SK-N-SH treated with all-trans-retinoic acid at 6 μM for 48 hours (cell line): ENCODE results near the gene CACTIN.
A peak's percentile ranks its signal among the peaks of the same experiment; 100 is the strongest.

ENCODE experiments used
- ATAC-seq: fragments of 200-7000 bp; cut with Tn5 transposase; 3 replicates; pipeline ENCODE4 v1.9.1; 2020; ENCODE audit warnings: mild to moderate bottlenecking, moderate library complexity
- ARNTL ChIP-seq: fragments of 450-650 bp; formaldehyde crosslinking; IDR thresholded peaks from 2 replicates; pipeline ENCODE4 v1.5.0; 2020; ENCODE audit warnings: low read depth, mild to moderate bottlenecking, moderate library complexity, borderline replicate concordance
- BACH2 ChIP-seq: fragments of 250-450 bp; sonication (Bioruptor Pico); IDR thresholded peaks from 2 replicates; pipeline ENCODE4 v1.9.0; 2021; ENCODE audit warnings: mild to moderate bottlenecking, borderline replicate concordance
- CREB5 ChIP-seq: fragments of 250-450 bp; sonication (Bioruptor Pico); IDR thresholded peaks from 2 replicates; pipeline ENCODE4 v1.5.1; 2020; ENCODE audit warnings: low read depth, mild to moderate bottlenecking, moderate library complexity
- CSDC2 ChIP-seq: fragments of 250-450 bp; sonication (Bioruptor Pico); IDR thresholded peaks from 2 replicates; pipeline ENCODE4 v1.5.0; 2020; ENCODE audit warnings: mild to moderate bottlenecking, moderate library complexity
- ESRRG ChIP-seq: fragments of 250-450 bp; sonication (Bioruptor Pico); IDR thresholded peaks from 2 replicates; pipeline ENCODE4 v1.6.1; 2021; ENCODE audit warnings: mild to moderate bottlenecking
- GLIS3 ChIP-seq: fragments of 250-450 bp; sonication (Bioruptor Pico); IDR thresholded peaks from 2 replicates; pipeline ENCODE4 v1.5.0; 2020; ENCODE audit warnings: mild to moderate bottlenecking, moderate library complexity
- ISL1 ChIP-seq: fragments of 250-450 bp; sonication (Bioruptor Pico); IDR thresholded peaks from 2 replicates; pipeline ENCODE4 v2.1.2; 2022; ENCODE audit warnings: mild to moderate bottlenecking, moderate library complexity
- POU6F1 ChIP-seq: fragments of 250-450 bp; sonication (Bioruptor Pico); IDR thresholded peaks from 2 replicates; pipeline ENCODE4 v1.8.0; 2021; ENCODE audit warnings: low read depth, mild to moderate bottlenecking, moderate library complexity, borderline replicate concordance
- PPARA ChIP-seq: fragments of 250-450 bp; sonication (Bioruptor Pico); IDR thresholded peaks from 2 replicates; pipeline ENCODE4 v1.5.0; 2020; ENCODE audit warnings: mild to moderate bottlenecking, borderline replicate concordance
- RARB ChIP-seq: fragments of 250-450 bp; sonication (Bioruptor Pico); IDR thresholded peaks from 2 replicates; pipeline ENCODE4 v1.8.0; 2021; ENCODE audit warnings: mild to moderate bottlenecking, moderate library complexity
- SNAI2 ChIP-seq: fragments of 250-450 bp; sonication (Bioruptor Pico); IDR thresholded peaks from 2 replicates; pipeline ENCODE4 v1.5.0; 2020; ENCODE audit warnings: mild to moderate bottlenecking, moderate library complexity
- TCF4 ChIP-seq: fragments of 250-450 bp; sonication (Bioruptor Pico); IDR thresholded peaks from 2 replicates; pipeline ENCODE4 v1.8.0; 2021; ENCODE audit warnings: mild to moderate bottlenecking, moderate library complexity, borderline replicate concordance
- TOX ChIP-seq: fragments of 250-450 bp; sonication (Bioruptor Pico); IDR thresholded peaks from 2 replicates; pipeline ENCODE4 v1.8.0; 2021; ENCODE audit warnings: mild to moderate bottlenecking, moderate library complexity, borderline replicate concordance
- ZC3H10 ChIP-seq: fragments of 250-450 bp; sonication (Bioruptor Pico); IDR thresholded peaks from 2 replicates; pipeline ENCODE4 v1.5.1; 2021; ENCODE audit warnings: mild to moderate bottlenecking, moderate library complexity
- ZFP3 ChIP-seq: fragments of 250-450 bp; sonication (Bioruptor Pico); IDR thresholded peaks from 2 replicates; pipeline ENCODE4 v1.5.0; 2020; ENCODE audit warnings: mild to moderate bottlenecking, moderate library complexity
- ZFP30 ChIP-seq: fragments of 450-650 bp; formaldehyde crosslinking; IDR thresholded peaks from 2 replicates; pipeline ENCODE4 v1.5.0; 2022; ENCODE audit warnings: mild to moderate bottlenecking, moderate library complexity
- ZNF565 ChIP-seq: fragments of 450-650 bp; formaldehyde crosslinking; conservative IDR thresholded peaks from 2 replicates; pipeline ENCODE4 v1.5.0; 2020; ENCODE audit warnings: low read depth, mild to moderate bottlenecking, moderate library complexity
- ZNF70 ChIP-seq: fragments of 450-650 bp; formaldehyde crosslinking; IDR thresholded peaks from 2 replicates; pipeline ENCODE4 v1.5.0; 2020; ENCODE audit warnings: mild to moderate bottlenecking, moderate library complexity
- TF ChIP-seq, protein P1 (sequence below): fragments of 250-450 bp; sonication (Bioruptor Pico); IDR thresholded peaks from 2 replicates; pipeline ENCODE4 v1.5.0; 2020; ENCODE audit warnings: mild to moderate bottlenecking, moderate library complexity
- TF ChIP-seq, protein P2 (sequence below): fragments of 250-450 bp; sonication (Bioruptor Pico); IDR thresholded peaks from 2 replicates; pipeline ENCODE4 v1.5.1; 2021; ENCODE audit warnings: mild to moderate bottlenecking, moderate library complexity
- TF ChIP-seq, protein P3 (sequence below): fragments of 250-450 bp; sonication (Bioruptor Pico); IDR thresholded peaks from 2 replicates; pipeline ENCODE4 v1.8.0; 2020; ENCODE audit warnings: mild to moderate bottlenecking, moderate library complexity, borderline replicate concordance

The CACTIN gene

DNA sequence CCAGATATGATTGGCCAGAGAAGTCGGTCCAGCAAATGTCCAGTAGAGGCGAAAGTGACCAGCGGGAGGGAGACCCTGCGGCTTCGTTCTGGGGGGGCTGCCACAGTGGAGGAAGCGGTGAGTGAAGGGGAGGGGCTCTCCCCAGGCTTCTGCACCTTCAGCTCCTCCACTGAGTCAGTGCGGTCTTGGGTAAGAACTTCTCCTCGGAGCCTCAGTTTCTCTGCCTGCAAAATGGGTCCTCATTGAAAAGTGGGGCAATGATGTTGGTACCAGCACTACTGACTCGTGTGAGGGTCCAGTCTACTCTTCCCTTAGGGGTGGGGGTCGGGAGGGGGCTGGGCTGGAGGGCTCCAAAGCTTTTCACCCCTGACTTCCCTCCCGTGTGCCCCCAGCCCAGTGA, 37.2 kb downstream of the CACTIN start:
- no peak for ATAC-seq
- no peak for TF ChIP-seq ESRRG
- TF ChIP-seq, protein P1, sequence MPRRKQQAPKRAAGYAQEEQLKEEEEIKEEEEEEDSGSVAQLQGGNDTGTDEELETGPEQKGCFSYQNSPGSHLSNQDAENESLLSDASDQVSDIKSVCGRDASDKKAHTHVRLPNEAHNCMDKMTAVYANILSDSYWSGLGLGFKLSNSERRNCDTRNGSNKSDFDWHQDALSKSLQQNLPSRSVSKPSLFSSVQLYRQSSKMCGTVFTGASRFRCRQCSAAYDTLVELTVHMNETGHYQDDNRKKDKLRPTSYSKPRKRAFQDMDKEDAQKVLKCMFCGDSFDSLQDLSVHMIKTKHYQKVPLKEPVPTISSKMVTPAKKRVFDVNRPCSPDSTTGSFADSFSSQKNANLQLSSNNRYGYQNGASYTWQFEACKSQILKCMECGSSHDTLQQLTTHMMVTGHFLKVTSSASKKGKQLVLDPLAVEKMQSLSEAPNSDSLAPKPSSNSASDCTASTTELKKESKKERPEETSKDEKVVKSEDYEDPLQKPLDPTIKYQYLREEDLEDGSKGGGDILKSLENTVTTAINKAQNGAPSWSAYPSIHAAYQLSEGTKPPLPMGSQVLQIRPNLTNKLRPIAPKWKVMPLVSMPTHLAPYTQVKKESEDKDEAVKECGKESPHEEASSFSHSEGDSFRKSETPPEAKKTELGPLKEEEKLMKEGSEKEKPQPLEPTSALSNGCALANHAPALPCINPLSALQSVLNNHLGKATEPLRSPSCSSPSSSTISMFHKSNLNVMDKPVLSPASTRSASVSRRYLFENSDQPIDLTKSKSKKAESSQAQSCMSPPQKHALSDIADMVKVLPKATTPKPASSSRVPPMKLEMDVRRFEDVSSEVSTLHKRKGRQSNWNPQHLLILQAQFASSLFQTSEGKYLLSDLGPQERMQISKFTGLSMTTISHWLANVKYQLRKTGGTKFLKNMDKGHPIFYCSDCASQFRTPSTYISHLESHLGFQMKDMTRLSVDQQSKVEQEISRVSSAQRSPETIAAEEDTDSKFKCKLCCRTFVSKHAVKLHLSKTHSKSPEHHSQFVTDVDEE, result no peak
- no peak for TF ChIP-seq CREB5 (CRISPR knock-in tag)
- no peak for TF ChIP-seq ZC3H10
- TF ChIP-seq TOX, result no peak
- no peak for TF ChIP-seq GLIS3 (CRISPR knock-in tag)
- TF ChIP-seq PPARA (CRISPR knock-in tag), result no peak
- TF ChIP-seq ZNF70 (CRISPR knock-in tag), result no peak
- no peak for TF ChIP-seq SNAI2
- TF ChIP-seq ZFP30, result no peak
- no peak for TF ChIP-seq BACH2
- TF ChIP-seq, protein P2, sequence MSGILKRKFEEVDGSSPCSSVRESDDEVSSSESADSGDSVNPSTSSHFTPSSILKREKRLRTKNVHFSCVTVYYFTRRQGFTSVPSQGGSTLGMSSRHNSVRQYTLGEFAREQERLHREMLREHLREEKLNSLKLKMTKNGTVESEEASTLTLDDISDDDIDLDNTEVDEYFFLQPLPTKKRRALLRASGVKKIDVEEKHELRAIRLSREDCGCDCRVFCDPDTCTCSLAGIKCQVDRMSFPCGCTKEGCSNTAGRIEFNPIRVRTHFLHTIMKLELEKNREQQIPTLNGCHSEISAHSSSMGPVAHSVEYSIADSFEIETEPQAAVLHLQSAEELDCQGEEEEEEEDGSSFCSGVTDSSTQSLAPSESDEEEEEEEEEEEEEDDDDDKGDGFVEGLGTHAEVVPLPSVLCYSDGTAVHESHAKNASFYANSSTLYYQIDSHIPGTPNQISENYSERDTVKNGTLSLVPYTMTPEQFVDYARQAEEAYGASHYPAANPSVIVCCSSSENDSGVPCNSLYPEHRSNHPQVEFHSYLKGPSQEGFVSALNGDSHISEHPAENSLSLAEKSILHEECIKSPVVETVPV, result no peak
- no peak for TF ChIP-seq RARB (CRISPR knock-in tag)
- no peak for TF ChIP-seq ISL1 (CRISPR knock-in tag)
- TF ChIP-seq POU6F1 (CRISPR knock-in tag), result no peak
- no peak for TF ChIP-seq CSDC2 (CRISPR knock-in tag)

- TF ChIP-seq TCF4 (no peak), TOX (no peak), PPARA (CRISPR knock-in tag) (no peak), ZNF70 (CRISPR knock-in tag) (no peak), ZFP3 (no peak), CREB5 (CRISPR knock-in tag) (no peak), SNAI2 (no peak), ZNF565 (no peak), ZC3H10 (no peak), ESRRG (no peak), ARNTL (CRISPR knock-in tag) (no peak)
- TF ChIP-seq, protein P2, result no peak
- TF ChIP-seq, protein P3, sequence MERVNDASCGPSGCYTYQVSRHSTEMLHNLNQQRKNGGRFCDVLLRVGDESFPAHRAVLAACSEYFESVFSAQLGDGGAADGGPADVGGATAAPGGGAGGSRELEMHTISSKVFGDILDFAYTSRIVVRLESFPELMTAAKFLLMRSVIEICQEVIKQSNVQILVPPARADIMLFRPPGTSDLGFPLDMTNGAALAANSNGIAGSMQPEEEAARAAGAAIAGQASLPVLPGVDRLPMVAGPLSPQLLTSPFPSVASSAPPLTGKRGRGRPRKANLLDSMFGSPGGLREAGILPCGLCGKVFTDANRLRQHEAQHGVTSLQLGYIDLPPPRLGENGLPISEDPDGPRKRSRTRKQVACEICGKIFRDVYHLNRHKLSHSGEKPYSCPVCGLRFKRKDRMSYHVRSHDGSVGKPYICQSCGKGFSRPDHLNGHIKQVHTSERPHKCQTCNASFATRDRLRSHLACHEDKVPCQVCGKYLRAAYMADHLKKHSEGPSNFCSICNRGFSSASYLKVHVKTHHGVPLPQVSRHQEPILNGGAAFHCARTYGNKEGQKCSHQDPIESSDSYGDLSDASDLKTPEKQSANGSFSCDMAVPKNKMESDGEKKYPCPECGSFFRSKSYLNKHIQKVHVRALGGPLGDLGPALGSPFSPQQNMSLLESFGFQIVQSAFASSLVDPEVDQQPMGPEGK (CRISPR knock-in tag), result no peak
- peak; percentile 52 for ATAC-seq
Observed at GRCh38 chr19:3586707-3587346, 39.8 kb downstream of the CACTIN start.
